Medulla oblongata (tissue), 1 donor: ENCODE data around the gene RBM44.

Source experiments
- DNase-seq: peaks from one replicate; pipeline ENCODE4 v3.0.0-alpha.2; 2015; ENCODE audit errors: extremely low spot score

RBM44 gene

DNA sequence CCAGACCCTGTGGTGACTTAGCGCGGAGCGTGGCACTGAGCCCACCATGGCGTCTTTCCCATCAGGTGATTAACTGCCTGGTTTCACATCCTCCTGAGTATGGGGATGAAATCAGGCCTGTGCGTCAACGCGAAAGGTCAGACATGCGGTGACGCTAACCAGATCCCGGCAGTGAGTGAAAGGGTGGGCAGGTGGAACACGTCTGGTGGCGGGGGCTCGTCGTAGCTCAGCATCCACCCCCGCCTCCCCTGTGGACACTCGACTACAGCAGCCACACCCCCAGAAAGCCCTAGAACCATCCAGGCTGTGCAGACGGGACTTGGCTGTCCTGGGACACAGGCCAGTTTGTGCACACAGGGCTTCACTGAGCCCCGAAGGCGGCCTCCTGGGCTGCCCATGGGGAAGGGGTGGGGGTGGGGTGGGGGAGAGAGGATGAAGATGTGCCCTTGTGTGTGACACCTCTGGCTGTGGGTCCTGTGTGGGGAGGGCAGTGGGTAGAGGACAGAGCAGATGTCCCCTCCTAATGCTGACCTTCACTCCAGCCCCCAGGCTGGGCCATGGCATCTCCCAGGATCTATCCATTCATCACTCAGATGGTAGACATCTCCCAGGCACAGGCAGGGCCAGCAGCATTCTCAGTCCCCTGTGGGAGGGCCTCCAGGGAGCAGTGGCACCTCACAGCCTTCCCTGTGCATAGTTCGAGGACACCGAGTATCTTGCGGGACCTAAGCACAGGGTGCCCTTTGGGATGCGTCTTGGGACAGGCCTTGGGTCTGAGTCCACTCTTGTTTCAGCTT is 88.3 kb downstream of the RBM44 start:
- peak; percentile 41 for DNase-seq

DNA sequence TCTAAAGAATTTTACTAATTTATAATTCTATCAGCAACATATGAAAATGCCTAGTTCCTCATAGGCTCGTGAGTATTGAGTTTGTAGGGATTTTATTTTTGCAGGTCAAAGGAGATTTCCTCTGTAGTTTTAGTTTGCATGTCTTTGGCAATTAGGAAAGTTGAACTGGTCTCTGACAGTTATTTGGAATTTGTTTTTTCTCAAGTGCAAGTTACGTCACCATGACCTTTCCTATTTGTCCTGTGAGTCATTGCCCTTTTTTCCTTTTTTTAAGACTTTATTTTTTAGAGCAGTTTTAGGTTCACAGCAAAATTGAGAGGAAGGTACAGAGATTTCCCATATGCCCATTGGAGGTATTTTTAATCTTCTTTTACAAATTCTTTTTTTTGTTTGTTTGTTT is 89.8 kb downstream of the RBM44 start:
- no peak for DNase-seq

DNA sequence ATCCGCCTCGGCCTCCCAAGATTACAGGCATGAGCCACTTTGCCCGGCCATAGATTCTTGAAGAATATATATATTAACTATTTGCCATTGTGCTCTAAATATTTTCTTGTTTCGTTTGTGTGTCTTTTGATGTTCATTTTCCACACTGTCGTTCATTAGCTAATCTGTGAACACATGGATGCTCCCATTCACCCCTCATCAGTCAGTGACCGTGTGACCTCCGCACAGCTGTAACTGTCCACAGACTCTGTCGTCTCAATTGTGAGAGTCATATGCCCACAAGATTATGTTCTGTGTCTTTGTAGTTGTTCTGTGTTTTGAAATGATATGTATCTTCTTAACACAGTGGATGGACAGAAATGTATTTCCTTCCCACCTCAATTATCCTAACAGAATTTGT is 90.4 kb downstream of the RBM44 start:
- DNase-seq, result no peak

DNA sequence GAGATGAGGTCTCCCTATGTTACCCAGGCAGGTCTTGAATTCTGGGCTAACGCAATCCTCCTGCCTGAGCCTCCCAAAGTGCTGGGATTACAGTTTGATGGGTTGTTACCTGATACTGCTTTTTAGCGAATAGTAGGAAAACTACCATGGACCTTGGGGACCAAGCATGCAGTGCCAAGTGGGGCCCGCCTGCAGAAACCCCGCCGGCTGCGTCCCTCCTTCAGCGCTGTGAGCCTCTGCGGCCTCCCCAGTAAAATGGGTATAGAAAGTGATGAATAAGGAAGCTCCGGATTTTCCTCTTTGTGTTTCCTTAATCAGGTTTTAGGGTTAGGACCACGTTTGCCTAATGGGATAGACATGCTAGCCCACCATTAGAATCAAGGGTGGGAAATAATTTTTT is 91.2 kb downstream of the RBM44 start:
- DNase-seq, result no peak
